Measurements from ENCODE around the gene WASHC4. TPM values are rescaled to one million over a fixed set of nuclear protein-coding genes. Genes with fewer than 3 reads are reported as not detected.

WASHC4 gene
- total RNA-seq, 1 donor from 2014 or later, result 50.9 TPM

DNA sequence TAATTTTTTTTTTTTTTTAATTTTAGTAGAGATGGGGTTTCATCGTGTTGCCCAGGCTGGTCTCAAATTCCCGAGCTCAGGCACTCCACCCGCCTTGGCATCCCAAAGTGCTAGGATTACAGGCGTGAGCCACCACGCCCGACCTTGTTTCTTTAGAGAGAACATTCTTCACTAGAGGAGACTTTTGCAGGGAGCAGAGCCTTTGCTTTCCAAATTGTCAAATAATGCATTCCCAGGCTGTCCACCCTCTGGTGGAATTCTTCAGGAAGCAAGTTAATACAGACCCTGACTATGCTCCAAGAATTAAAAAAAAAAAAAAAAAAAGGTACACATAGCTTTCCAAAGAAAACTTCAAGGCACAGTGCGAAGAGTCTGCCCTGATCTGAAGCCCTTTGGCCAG lies 30.1 kb upstream of the WASHC4 start:
- no peaks in the 10 kb centered on the region for H3K4me1 Mint-ChIP-seq
- H3K9me3 Mint-ChIP-seq, result no peaks in the 10 kb centered on the region
- no peak for DNase-seq (ENCODE audit: low spot score in 2 of 2, unreplicated experiment in 2 of 2)
- TF ChIP-seq, protein P1, sequence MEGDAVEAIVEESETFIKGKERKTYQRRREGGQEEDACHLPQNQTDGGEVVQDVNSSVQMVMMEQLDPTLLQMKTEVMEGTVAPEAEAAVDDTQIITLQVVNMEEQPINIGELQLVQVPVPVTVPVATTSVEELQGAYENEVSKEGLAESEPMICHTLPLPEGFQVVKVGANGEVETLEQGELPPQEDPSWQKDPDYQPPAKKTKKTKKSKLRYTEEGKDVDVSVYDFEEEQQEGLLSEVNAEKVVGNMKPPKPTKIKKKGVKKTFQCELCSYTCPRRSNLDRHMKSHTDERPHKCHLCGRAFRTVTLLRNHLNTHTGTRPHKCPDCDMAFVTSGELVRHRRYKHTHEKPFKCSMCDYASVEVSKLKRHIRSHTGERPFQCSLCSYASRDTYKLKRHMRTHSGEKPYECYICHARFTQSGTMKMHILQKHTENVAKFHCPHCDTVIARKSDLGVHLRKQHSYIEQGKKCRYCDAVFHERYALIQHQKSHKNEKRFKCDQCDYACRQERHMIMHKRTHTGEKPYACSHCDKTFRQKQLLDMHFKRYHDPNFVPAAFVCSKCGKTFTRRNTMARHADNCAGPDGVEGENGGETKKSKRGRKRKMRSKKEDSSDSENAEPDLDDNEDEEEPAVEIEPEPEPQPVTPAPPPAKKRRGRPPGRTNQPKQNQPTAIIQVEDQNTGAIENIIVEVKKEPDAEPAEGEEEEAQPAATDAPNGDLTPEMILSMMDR (IDR thresholded peaks at IDR 0.05; ENCODE audit: unreplicated experiment), result no peak
- peaks cover 7% of the 10 kb centered on the region for H3K27me3 Mint-ChIP-seq (ENCODE audit: low read depth)
- no peak overlapping the region for H3K27ac Mint-ChIP-seq
- H3K36me3 Mint-ChIP-seq, result no peaks in the 10 kb centered on the region
- H3K4me3 Mint-ChIP-seq, result no peak overlapping the region

DNA sequence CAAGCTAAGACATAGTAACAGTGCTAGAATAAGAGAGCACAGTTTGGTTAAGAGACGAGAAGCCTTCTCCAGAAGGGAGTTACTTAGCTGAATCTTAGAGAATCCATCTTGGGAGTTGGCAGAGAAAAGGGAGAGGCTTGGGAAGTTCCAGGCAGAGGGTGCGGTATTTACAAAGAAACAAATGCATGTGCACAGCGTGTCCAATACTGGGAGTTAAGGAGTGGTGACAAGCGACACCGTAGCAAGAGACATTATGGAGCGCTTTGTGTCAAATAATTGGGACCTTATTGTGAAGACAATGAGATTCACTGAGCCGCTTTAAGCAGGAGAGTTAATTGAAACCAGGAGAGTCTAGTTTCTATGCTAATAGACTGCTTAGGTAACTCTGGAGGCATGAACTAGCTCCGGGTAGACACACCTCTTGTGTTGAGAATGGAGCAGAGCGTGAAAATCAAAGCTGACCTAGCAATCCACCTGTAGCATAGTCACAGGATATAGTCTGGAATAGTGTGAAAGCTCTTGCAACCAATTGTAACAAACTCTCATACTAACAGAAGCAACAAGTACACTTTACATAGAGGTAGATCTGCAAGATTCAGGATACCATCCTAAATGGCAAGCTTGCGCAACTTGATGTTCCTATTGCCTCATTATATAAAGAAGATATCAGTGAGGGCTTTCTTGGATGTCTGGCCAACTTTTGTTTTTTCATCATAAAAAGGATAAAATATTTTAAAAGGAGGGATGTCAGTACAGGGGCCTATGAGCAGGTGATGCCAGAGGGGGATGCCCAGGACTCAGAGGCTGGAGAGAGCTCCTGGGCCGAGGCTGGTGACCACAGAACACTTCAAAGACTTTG lies 28.6 kb upstream of the WASHC4 start:
- DNase-seq (ENCODE audit: low spot score in 2 of 2, unreplicated experiment in 2 of 2), result no peak
- no peak overlapping the region for H3K4me3 Mint-ChIP-seq
- peaks cover 20% of the 10 kb centered on the region for H3K27me3 Mint-ChIP-seq (ENCODE audit: low read depth)
- peaks cover 5% of the 10 kb centered on the region for H3K4me1 Mint-ChIP-seq
- TF ChIP-seq, protein P1 (IDR thresholded peaks at IDR 0.05; ENCODE audit: unreplicated experiment), result no peak
- H3K36me3 Mint-ChIP-seq, result no peaks in the 10 kb centered on the region
- no peaks in the 10 kb centered on the region for H3K9me3 Mint-ChIP-seq
- no peak overlapping the region for H3K27ac Mint-ChIP-seq

DNA sequence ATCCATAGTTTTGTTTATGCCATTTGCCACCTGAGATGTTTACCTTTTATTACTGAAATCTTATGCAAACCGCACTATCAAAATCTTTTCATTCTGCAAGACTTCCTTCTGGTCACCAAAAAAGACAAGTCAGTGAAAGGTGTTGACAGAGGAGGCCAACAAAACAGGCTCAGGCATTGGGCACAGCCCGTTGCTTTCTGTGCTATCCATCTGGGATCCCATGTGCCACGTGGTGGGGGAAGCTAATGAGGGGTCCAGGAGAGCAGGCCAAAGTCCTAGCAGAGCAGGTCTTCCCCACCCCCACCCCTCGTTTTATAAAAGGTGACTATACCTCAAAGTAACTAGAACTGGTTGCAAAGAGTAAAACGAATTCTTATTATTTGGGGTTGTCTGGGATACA lies 24.5 kb upstream of the WASHC4 start:
- Mint-ChIP-seq H3K4me3 (no peak overlapping the region), H3K27ac (no peak overlapping the region), H3K36me3 (peaks cover 5% of the 10 kb centered on the region), H3K9me3 (peaks cover 7% of the 10 kb centered on the region), H3K27me3 (ENCODE audit: low read depth) (peaks cover 26% of the 10 kb centered on the region), H3K4me1 (peaks cover 7% of the 10 kb centered on the region)
- no peak for DNase-seq (ENCODE audit: low spot score in 2 of 2, unreplicated experiment in 2 of 2)
- TF ChIP-seq, protein P1 (IDR thresholded peaks at IDR 0.05; ENCODE audit: unreplicated experiment), result no peak

- peaks cover 7% of the 10 kb centered on the region for H3K9me3 Mint-ChIP-seq
- H3K27me3 Mint-ChIP-seq (ENCODE audit: low read depth), result peaks cover 26% of the 10 kb centered on the region
- no peak for DNase-seq (ENCODE audit: low spot score in 2 of 2, unreplicated experiment in 2 of 2)
- peaks cover 7% of the 10 kb centered on the region for H3K4me1 Mint-ChIP-seq
- H3K4me3 Mint-ChIP-seq, result peak overlapping the region; percentile 66
- peaks cover 5% of the 10 kb centered on the region for H3K36me3 Mint-ChIP-seq
- no peak overlapping the region for H3K27ac Mint-ChIP-seq
- TF ChIP-seq, protein P1 (IDR thresholded peaks at IDR 0.05; ENCODE audit: unreplicated experiment), result no peak
Measured at GRCh38 chr12:105083551-105084105, 23.9 kb upstream of the WASHC4 start.

DNA sequence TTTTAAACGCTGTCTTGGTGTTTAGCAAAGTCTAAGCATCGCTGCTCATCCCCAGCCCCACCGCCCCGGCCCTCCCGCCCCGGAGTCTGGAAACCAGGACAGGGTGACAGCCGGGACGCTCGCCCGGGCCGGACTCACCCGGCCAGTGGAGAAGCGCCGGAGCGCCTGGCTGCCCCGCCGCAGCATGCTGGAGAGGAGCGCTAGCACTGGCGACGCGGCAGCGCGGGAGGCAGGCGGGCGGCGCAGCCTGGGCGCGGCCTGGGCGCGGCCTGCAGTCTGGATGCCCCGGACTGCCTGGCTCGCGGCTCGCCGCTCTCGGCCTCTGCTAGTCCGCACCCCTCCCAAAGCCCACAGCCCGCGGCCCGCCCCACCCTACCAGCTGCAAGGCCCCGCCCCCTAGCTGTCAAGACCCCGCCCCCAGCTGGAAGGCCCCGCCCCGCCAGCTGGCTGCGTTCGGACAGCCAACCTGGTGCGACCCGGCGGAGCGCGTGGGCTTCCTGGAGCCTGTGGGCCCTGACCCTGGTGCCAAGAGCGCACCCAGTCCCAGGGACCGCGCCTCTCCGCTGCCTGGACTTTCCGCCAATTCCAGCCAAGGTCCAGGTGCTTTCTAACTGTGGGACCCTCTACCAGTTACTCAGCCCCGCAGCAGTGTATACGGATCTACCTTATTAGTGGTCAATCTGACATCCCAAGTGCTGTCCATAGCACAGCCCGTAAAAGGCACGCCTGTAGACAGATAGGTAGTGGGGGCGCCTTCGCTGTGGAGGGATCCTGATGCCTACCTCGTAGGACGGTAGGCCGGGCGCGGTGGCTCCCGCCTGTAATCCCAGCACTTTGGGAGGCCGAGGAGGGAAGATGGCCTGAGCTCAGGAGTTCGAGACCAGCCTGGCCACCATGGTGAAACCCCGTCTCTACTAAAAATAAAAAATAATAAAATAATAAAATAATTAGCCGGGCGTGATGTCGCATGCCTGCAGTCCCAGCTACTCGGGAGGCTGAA lies 23.0 kb upstream of the WASHC4 start, which contains the start of gene ALDH1L2:
ALDH1L2 (minus strand) TSS at position 208 of the 1,000 bp plus-strand sequence; CDS start at position 186, 22 bp downstream.
- H3K27me3 Mint-ChIP-seq (ENCODE audit: low read depth), result peaks cover 26% of the 10 kb centered on the region
- H3K9me3 Mint-ChIP-seq, result peaks cover 7% of the 10 kb centered on the region
- no peak within 1 kb of the TSS for H3K27ac Mint-ChIP-seq
- peak within 1 kb of the TSS; percentile 66 for H3K4me3 Mint-ChIP-seq
- TF ChIP-seq, protein P1 (IDR thresholded peaks at IDR 0.05; ENCODE audit: unreplicated experiment), result no peak
- DNase-seq (ENCODE audit: low spot score in 2 of 2, unreplicated experiment in 2 of 2), result peak; percentile 28 to 53
- H3K36me3 Mint-ChIP-seq, result peaks cover 5% of the 10 kb centered on the region
- peaks cover 7% of the 10 kb centered on the region for H3K4me1 Mint-ChIP-seq

All from mesothelial cell of epicardium (in vitro differentiated cells).